COLO829 (cell line): Measurements from ENCODE around the gene MAFB.
A peak's percentile ranks its signal among the peaks of the same experiment; 100 is the strongest.

Experiments used
- DNase-seq: peaks from one replicate; pipeline ENCODE4 v3.0.0; 2012; ENCODE audit warnings: low spot score

Gene MAFB

DNA sequence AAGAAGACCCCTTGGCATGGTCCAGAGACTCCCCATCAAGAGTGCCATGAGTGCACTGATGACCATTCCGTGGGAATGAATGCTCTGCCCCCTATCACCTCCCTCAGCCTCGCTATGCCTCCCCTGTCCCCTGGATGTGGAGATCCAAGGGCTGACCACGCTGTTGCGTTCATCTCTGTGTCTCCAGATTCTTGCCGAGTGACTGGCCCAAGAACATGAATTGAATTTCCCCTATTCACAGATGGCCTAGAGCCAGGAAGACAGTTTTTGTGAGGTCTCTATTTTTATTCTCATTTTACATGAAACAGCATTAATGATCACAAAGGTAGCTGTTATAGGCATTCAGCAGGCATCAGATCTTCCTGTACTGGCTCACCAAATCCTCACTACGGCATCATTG is 33.6 kb downstream of the MAFB start:
- no peak for DNase-seq

DNA sequence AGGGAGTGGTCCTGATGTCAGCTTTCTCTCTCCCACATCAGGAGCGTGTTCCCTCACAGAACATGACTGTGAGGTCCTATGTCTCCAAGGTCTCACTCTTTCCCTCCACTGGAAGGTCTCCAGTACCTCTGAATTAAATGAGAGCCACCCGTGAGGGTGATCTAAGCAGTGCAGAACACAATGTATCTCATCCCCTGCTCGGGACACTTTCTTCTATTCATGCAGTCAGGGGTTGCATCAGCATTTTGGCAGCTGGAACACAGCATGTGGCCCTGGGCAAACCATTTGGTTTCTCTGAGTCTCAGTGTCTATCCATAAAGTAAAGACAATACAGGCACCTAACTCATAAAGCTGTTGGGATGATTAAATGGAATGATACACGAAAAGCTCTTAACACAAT is 34.2 kb downstream of the MAFB start:
- no peak for DNase-seq

DNA sequence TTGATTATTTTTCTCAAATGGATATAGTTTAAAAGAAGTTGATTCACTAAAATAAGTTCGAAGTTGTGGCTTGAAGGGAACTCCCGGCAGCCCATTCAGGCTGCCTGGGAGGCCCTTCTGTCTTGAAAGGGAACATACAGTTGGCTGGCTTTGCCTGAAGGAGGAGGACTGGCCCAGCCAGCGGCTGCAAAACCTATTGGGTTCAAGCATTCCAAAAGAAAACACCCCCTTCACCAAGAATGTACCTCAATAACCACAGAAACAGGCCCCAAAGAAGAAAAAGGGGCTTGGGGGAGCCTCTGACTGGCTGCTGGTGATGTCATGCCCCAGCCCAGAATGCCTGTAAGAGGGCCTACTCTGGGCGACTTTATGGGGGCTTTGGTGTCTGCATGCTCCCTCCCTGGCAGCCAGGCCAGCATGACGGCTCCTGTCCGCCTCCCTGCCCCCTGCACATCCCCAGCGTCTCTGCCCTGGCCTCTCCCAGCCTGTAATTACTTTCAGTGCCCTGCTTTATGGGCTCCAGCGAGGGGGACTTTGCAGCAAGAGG is 36.5 kb downstream of the MAFB start:
- no peak for DNase-seq

DNA sequence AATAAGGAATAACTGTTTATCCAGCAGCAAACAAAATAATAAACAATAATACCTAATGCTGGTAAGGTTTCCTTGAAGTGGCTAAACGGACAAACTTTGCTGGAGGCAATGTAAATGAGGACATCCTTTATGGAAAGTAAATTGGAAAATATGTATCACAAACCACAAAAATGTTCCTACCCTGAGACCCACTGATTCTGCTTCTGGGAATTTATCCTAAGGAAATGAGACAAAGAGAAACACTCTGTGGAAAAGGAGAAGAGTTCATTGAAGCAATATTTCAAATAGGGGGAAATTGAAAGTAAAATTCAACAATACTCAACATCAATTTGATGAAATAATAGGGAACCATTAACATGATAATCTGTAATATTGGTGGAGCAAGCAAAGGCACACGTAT is 37.9 kb downstream of the MAFB start:
- DNase-seq = peak; percentile 29

DNA sequence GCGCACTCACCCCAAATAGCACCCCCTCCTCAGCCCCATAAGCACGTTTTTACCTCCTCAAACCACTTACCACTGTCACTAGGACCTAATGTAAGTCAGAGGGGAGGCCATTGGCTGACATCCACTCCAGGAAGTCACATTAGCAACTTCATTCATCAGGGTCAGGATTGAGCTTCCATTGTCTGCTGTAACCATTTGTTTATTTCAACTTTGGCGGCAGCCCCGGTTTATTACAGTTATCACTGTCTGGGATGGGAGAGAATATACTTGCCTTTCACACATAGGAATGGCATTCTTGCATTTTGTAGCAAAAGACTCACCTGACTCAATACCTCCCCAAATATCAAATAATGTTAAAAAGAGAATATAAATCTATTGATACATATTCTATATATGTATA is 38.3 kb downstream of the MAFB start:
- DNase-seq = no peak

DNA sequence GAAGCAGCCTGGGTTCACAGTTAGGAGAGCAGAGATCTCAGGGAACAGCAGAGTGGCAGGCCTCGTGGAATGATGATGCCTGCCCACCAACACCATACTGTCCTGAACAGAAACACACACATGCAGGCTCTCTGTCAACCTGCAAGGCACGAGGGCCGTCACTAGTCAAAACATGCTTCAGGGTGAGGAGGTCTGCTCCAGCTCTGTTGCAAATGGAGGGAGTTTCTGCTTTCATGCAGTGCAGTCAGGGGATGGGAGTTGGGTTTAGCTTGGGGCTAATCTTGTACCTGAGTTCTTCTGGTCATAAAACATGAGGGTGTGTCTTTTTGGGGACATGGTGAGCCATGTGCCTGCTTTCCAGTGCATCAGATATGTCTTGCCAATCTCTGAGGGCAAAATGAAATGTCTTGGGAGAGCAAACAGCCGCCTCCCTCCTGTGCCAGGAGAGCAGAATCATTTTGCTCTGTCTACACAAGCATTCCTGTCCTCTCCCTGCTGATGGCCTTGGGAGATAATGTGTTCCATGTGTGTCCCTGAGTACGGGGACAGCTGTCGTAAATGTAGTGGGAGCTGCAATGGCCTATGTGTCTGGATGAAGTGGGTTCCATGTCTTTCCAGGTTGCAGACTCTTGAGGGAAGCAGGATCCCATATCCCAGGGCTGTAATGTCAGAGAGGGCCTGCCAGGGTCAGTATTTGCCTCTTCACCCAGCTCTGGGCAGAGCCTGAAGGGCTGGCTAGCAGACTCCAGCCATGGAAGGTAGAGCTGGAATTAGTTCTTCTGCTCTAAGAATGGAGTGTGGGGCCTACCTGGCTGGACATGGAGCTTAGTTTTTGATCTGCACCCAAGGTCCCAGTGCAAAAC is 40.6 kb downstream of the MAFB start:
- no peak for DNase-seq

DNA sequence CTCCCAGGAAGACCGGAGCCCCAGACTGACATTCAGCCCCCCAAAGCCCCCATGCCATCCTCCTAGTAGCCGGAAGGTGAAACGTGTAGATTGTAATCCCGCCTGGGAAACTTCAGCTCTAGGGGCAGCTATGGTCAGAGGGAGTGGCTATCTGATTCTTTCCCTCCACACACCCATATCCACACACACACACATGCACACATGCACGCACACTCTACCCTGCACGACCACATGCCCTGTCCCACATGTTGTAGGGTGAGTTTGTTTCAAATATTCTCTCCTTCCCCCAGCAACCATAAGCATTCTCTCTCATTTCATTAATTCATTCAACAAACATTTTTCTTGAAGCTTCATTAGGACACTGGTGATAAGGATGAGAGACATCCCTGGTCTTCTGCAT is 42.2 kb downstream of the MAFB start:
- DNase-seq = no peak

DNA sequence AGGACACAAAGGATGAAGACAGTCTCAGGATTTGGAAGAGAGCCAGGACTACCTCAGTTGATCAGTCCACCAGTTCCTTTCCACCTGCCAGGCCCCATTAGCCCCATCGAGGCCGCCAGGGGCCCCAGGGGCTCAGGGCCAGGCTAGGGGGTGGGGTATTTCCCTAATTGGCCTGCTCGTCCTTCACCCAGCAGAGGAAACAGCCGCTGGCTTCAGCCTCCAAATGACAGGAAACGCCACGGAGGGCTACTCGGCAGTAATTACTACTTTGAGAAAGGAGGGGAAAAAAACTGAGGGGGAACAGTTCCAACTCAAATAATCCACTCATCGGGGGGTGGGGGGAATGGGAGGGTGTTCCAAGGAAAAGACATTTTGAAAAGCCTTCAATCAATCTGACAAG is 42.7 kb downstream of the MAFB start:
- no peak for DNase-seq

DNA sequence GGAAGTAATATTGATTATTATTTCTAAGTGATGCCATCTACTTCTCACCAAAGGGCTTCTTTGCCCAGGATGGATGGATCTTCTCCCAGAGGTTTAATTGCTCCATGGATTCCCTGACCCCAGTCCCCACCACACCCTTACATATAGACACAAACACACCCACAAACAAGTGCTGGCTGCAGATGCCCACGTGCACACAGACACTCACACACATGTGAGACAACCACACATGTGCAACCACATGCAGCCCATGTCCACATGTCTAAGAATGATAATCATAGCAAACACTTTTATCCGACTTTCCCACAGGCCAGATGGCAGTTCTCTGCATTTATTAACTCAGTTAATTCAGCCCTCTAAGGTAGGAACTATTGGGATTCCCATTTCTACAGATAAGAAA is 44.2 kb downstream of the MAFB start:
- DNase-seq = no peak

DNA sequence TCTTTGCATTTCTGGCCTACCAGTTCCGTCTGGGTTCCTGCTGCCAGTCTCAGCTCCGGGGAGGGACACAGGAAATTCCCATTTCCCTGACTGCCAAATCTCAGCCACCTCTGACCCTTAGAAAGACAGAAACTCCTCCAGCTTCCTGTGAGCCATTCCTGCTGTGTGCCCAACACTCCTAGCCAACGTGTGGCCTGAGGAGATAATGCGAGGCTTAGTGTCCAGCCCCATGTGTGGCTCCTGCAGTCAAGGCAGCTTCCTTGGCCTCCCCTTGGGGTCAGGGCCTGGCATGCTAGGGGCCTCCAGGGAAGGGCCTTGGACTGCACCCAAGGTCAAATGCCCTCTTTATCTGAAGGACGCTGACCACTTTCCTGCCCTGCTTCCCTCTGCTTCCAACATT is 45.1 kb downstream of the MAFB start:
- DNase-seq = no peak

DNA sequence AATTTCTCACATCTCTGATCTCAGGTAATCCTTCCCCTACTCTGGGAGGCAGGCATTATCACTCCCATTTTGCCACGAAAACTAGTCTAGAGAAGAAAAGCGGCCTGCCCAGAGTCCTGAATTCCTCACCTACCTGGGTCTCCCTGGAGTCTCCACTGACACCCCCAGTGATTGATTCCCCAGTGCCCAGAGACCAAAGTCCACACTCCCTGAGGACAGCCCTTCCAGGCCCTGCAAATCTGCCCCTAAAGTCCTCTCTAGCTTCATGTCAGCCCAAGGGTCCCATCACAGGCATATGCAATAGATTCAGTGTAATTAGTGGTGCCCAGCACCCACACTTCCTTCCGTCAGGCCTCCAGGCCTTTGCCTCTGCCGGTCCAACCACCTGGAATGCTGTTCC is 47.2 kb downstream of the MAFB start:
- DNase-seq = no peak

DNA sequence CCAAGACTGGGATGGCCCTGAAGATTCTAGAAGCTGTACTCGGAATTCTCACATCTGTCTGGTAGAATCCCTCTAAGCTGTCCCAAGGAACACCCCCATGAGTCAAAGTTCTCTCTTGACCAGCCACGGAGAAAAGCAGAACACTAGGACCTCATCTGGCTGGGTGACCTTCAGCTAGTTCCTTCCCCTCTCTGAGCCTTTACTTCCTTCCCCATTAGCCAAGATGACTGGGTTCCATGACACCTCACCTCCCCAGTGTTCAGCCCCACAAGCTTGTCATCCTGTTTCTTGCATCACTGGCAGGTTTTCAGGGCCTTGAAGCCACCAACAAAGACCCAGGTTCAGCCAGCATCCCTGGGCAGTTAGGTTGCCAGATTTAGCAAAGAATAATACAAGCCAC is 47.8 kb downstream of the MAFB start:
- no peak for DNase-seq

DNA sequence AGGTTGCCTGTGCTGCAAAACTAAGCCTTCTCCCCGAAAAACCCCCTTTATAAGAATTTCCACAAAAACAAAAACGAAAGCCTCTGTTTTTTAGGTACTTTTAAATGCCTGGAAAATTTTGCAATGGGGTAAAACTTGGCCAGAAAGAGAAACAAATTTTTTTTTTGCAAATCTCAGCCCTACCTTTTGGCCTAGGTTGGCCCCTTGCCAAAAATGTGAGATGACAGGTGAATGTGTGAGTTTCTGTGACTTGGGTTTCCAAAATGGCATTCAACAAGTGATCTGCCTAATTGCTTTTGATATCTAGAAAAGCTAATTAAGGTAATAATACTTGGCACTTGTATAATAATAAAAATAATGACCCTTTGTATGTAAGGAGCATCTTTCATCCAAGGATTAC is 48.4 kb downstream of the MAFB start:
- DNase-seq = no peak

DNA sequence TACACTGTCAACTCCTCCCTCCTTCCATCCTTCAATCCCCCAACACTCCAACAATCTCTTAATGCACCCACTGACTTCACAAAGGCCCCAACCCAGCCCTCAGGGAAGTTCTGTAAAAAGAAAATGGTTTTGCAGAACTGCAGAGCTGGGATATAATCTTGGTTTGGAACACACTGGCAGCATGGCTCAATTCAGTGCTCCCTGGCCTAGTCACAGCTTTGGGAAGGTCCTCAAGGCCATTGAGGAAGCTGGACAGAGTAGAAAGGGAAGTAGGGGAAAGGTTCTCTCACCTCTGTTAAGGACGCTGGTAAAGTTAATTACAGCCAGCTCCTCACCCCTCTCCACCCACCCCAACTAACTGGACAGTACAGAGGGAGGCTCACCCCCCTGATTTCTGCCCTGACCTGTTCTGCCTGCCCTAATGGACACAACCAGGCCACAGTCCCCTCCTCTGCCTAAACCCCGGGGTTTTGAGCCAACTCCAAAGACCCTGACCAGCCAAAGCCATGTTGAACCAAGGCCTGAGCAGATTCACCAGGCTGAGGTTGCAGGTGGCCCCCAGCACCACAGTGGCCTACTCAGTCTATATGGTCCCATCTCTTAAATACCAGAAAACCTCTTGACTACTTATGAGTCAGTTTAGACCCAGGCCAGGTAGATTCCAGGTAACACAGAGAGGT is 49.2 kb downstream of the MAFB start:
- no peak for DNase-seq

DNA sequence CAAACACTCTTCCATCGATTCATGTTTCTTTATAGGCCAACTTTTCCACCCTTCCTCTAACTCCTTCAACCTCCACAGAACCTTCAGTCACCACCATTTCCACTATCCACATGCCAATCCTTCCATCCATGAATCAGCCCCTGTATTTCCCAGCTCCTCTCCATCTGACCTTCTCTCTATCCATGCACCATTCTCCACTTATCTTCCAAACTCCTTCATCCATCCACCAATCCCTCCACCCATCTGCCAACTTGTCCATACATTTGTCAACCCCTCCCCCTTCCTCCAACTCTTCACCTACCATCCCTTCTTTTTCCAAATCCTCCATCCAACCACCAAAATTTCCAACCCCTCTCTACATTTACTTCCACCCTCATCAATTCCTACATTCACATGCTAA is 49.9 kb downstream of the MAFB start:
- DNase-seq = no peak

DNA sequence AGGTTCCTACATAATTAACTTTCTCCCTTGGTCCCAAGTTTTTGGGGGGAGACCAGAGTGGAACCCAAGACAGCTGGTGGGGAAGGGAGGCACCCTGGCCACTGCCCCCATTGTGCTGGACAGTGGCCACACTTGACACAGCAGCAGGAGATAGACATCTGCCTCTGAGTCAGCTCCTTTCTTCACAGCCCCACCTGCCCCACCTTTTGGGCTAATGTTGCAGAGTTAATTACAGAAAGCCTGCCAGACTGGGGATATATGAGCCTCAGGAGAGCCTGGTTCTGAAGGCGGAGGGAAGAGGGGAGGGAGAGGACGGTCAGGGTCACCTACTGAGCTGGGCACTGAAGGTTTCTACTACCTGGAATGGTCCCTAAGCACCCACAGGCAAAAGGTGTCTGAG is 50.6 kb downstream of the MAFB start:
- no peak for DNase-seq

DNA sequence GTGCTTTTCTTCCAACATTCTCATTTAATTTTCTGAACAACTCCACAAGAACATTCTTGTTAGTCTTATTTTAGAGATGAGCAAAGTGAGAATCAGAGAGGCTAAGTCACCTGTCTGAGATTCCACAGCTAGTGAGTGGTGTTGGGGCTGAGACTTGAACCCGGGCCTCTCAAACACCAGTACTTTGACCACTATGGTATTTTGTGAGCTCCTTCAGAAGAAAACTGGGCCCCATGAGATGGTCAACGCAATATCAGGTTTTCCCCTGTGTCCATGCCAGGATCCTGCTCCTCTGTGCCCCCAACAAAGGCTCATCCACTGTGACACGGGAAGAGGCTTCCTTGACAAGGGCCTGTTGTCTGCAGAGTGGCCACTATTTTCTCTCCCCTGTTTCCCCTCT is 51.9 kb downstream of the MAFB start:
- no peak for DNase-seq

DNA sequence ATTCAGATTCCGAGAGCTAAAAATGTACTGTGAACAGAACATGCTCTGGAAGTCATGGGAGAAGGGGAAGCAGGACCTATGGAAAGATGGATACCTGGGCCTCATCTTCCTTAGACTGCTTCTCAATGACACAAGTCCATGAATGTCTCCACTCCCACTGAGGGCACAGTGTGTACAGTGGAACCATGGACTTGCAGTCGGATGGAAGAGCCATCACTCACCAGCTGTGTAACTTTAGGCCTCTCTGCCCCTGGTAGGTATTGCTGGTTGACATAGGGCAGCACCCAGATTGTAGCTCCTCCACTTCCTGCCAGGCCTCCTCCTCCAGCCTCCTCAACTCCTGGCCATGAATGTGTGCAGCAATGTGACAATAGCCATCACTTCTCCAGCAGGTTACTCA is 52.5 kb downstream of the MAFB start:
- no peak for DNase-seq

DNA sequence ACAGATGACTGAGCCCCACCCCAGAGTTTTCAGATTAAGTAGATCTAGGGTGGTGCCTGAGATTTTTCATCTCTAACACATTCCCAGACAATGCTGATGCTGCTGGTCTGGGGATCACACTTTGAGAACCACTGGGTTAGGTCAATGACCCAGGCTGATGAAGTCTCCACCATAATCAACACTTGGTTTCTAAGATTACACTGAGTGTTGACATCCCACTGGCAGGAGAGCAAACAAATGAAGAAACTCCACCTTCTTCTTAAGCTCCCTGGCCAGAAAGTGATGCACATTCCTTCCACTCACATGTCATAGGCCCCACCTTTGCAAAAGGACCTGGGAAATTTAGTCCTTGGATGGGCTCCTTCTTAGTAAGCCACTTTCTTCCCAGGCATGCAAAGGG is 53.1 kb downstream of the MAFB start:
- no peak for DNase-seq
